Left renal cortex interstitium (tissue), 4 donors: ENCODE data around the gene STARD10. TPM values are rescaled to one million over a fixed set of nuclear protein-coding genes. Genes with fewer than 3 reads are reported as not detected.
"Not testable (repeated sequence)": the region's sequence is repeated elsewhere in the genome, so short reads cannot be mapped to it uniquely, and the experiment has no call there.

Experiments
- DNase-seq, 4 donors: peaks; one replicate each; pipeline ENCODE4 v3.0.0-alpha.2; 2013; ENCODE audit warnings: low read depth in 4 of 4, low spot score in 2 of 4, missing footprints in 1 of 4
- polyA plus RNA-seq, 4 donors: library from polyadenylated mRNA; unstranded; fragments of 120-200 nt; gene quantifications; one replicate each; pipeline ENCODE4 v1.2.1, GENCODE V29; 2013; ENCODE audit not compliant: insufficient read length in 4 of 4

Gene STARD10
- polyA plus RNA-seq, 4 donors = 70.6 to 84.7 (median 82.3) TPM

GRCh38 chr11:72811686-72812085 is 17.8 kb upstream of the STARD10 start:
- not testable (repeated sequence) for DNase-seq

- DNase-seq = no peak
Measured at GRCh38 chr11:72808331-72808798, 14.5 kb upstream of the STARD10 start.

- DNase-seq = no peak
Measured at GRCh38 chr11:72807792-72808191, 13.9 kb upstream of the STARD10 start.

- DNase-seq = no peak
Measured at GRCh38 chr11:72807021-72807693, 13.3 kb upstream of the STARD10 start.

- DNase-seq = not testable (repeated sequence)
Measured at GRCh38 chr11:72806378-72806777, 12.5 kb upstream of the STARD10 start.

- DNase-seq = no peak
Measured at GRCh38 chr11:72805216-72805615, 11.4 kb upstream of the STARD10 start.

- DNase-seq = no peak
Measured at GRCh38 chr11:72802822-72803221, 9.0 kb upstream of the STARD10 start.

GRCh38 chr11:72799441-72799840 is 5.6 kb upstream of the STARD10 start:
- no peak for DNase-seq

GRCh38 chr11:72798361-72798760 is 4.5 kb upstream of the STARD10 start:
- no peak for DNase-seq

GRCh38 chr11:72793076-72793424 is 797 bp downstream of the STARD10 start:
- no peak for DNase-seq

- DNase-seq = no peak
Measured at GRCh38 chr11:72792437-72793021, 1.3 kb downstream of the STARD10 start.

GRCh38 chr11:72791228-72791627 is 2.6 kb downstream of the STARD10 start:
- not testable (repeated sequence) for DNase-seq

GRCh38 chr11:72789493-72790131 is 4.2 kb downstream of the STARD10 start:
- no peak for DNase-seq

GRCh38 chr11:72788241-72788640 is 5.6 kb downstream of the STARD10 start:
- DNase-seq = no peak

- DNase-seq = no peak
Measured at GRCh38 chr11:72787216-72788104, 6.4 kb downstream of the STARD10 start.

GRCh38 chr11:72786305-72787215 is 7.3 kb downstream of the STARD10 start:
- no peak for DNase-seq

- DNase-seq = no peak
Measured at GRCh38 chr11:72784662-72785061, 9.2 kb downstream of the STARD10 start.

- no peak for DNase-seq
Measured at GRCh38 chr11:72783144-72783905, 10.5 kb downstream of the STARD10 start.
